Thoracic aorta (tissue), 2 donors: ENCODE measurements around the gene PHIP. TPM values are rescaled to one million over a fixed set of nuclear protein-coding genes. Genes with fewer than 3 reads are reported as not detected.

Experiments used
- ATAC-seq: fragments of 150-250 bp; one replicate; pipeline ENCODE4 v1.8.0; 2017; ENCODE audit warnings: low read depth; ENCODE audit not compliant: insufficient number of reproducible peaks, low FRiP score
- DNase-seq: peaks from one replicate; pipeline ENCODE4 v3.0.0-alpha.2; 2020; ENCODE audit warnings: low spot score
- H3K27ac ChIP-seq, 2 donors: fragments of 200-600 bp; sonication (generic); 1 replicate in 1 of 2; 2 replicates in 1 of 2; pipeline ENCODE4 v1.5.1; 2016; ENCODE audit warnings: mild to moderate bottlenecking in 2 of 2, moderate library complexity in 2 of 2
- H3K27me3 ChIP-seq: fragments of 200-600 bp; sonication (generic); replicated peaks from 2 replicates; pipeline ENCODE4 v1.6.0; 2016; ENCODE audit warnings: mild to moderate bottlenecking; ENCODE audit not compliant: insufficient read depth
- H3K36me3 ChIP-seq: fragments of 200-600 bp; sonication (generic); one replicate; pipeline ENCODE4 v1.5.1; 2016
- H3K4me1 ChIP-seq, 2 donors: fragments of 200-600 bp; sonication (generic); 1 replicate in 1 of 2; 2 replicates in 1 of 2; pipeline versions ENCODE4 v1.5.1 to v1.6.0; 2016; ENCODE audit warnings: low read depth in 2 of 2, mild to moderate bottlenecking in 1 of 2; ENCODE audit not compliant: control insufficient read depth in 1 of 2
- H3K4me3 ChIP-seq: fragments of 200-600 bp; sonication (generic); 2 replicates; pipeline ENCODE4 v1.5.1; 2016; ENCODE audit warnings: mild to moderate bottlenecking
- H3K9me3 ChIP-seq: fragments of 200-600 bp; sonication (generic); 2 replicates; pipeline ENCODE4 v1.5.1; 2016
- total RNA-seq, 2 donors: library from RNA; depleted of rRNA; stranded (reverse); fragments of >200 nt; gene quantifications; one replicate each; pipeline versions ENCODE4 v1.1.0 to v1.2.3, GENCODE V29; 2016
- TF ChIP-seq, protein P1 (sequence below): fragments of 200-600 bp; sonication (generic); IDR thresholded peaks from one replicate; pipeline ENCODE4 v1.5.1; 2019; ENCODE audit warnings: antibody characterized with exemption

PHIP gene
- total RNA-seq, 2 donors from 2014 or later = 25.0 to 35.6 TPM

DNA sequence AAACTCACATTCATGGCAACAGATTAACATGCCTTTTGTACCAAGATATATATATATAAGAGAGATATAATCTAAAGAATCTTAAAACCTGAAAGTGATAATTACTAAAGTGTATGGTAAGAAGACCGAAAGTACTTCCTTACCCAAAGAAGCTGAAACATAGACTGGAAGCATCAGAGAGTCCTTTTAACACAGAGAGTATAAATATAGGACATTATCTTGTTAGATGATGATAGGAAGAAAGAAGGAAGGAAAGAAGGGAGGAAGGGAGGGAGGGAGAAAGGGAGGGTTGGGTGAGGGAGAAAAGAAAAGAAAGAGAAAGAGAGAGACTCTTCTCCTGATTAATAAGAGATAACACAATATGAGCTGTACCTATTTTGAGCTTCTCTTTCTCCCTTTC lies 68.2 kb downstream of the PHIP start:
- DNase-seq = no peak
- peaks cover 11 to 21% of the 10 kb centered on the region in 2 donors for H3K4me1 ChIP-seq
- no peak overlapping the region for H3K27ac ChIP-seq
- no peaks in the 10 kb centered on the region for H3K27me3 ChIP-seq
- H3K9me3 ChIP-seq = no peaks in the 10 kb centered on the region
- ATAC-seq = no peak
- TF ChIP-seq, protein P1, sequence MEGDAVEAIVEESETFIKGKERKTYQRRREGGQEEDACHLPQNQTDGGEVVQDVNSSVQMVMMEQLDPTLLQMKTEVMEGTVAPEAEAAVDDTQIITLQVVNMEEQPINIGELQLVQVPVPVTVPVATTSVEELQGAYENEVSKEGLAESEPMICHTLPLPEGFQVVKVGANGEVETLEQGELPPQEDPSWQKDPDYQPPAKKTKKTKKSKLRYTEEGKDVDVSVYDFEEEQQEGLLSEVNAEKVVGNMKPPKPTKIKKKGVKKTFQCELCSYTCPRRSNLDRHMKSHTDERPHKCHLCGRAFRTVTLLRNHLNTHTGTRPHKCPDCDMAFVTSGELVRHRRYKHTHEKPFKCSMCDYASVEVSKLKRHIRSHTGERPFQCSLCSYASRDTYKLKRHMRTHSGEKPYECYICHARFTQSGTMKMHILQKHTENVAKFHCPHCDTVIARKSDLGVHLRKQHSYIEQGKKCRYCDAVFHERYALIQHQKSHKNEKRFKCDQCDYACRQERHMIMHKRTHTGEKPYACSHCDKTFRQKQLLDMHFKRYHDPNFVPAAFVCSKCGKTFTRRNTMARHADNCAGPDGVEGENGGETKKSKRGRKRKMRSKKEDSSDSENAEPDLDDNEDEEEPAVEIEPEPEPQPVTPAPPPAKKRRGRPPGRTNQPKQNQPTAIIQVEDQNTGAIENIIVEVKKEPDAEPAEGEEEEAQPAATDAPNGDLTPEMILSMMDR = no peak
- peaks cover 5% of the 10 kb centered on the region for H3K36me3 ChIP-seq
- no peak overlapping the region for H3K4me3 ChIP-seq

DNA sequence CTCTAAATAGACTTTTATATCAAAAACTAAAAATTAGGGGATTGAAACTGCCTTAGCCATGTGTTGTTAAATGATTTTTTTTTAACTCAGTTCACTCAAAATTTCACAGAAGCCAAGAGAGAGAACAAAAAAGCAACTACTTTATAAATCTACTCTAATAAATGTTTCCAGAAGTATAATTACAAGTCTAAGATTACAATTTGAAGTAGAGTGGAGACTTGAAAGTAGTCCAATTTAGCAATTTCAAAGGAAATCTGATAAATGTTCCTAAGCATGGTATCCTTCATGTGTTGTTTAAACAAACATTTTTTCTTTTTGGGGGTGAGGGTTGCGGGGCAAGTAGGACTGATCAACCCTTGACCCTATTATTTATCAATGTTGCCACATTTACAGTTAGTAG lies 72.6 kb downstream of the PHIP start:
- ATAC-seq (no peak), DNase-seq (no peak)
- Histone ChIP-seq H3K27me3 (no peaks in the 10 kb centered on the region), H3K4me1 (peaks cover 16 to 22% of the 10 kb centered on the region in 2 donors), H3K27ac (no peak overlapping the region), H3K4me3 (no peak overlapping the region), H3K9me3 (no peaks in the 10 kb centered on the region), H3K36me3 (peaks cover 14% of the 10 kb centered on the region)
- TF ChIP-seq, protein P1 = no peak

DNA sequence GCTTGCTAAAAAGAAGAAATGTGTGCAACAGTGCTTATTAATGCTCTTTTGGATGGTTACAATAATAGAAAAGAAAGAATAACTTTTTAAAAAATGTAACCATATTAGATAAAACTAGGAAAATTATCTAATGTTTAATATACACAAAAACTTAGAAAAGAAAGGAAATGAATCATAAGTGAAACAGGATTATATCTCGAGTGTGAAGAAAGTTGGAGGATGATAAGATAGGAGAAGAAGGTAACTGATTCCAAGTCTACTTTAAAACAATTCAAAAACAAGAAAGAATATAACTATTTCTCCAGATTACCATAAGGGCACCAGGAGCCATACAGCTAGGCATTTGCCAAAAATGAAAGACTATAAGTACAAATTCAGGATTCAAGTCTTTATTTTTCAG lies 73.0 kb downstream of the PHIP start:
- Histone ChIP-seq H3K36me3 (peaks cover 14% of the 10 kb centered on the region), H3K9me3 (no peaks in the 10 kb centered on the region)
- TF ChIP-seq, protein P1 = no peak

DNA sequence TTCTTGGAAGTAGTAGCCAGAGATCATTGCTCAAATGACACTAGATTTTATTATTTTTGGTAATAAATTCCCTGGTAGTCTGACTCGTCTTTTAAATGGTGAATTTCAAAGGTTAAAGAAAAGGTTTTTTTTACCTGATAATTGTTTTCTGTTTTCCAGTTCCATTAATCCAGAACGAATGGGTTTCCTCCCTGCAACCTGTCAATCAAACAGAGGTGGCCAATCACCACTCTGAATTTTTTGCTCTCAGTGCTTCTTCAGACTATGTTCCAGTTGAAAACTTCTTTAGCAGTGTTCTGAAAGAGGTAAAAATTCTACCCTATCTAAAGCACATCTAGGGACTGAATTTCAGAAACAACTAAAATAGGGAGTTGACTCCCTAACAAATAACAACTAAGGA lies 73.8 kb downstream of the PHIP start:
- Histone ChIP-seq H3K27ac (no peak overlapping the region), H3K27me3 (no peaks in the 10 kb centered on the region), H3K4me3 (peak overlapping the region; percentile 7), H3K4me1 (peaks cover 16 to 22% of the 10 kb centered on the region in 2 donors), H3K9me3 (no peaks in the 10 kb centered on the region), H3K36me3 (peaks cover 14% of the 10 kb centered on the region)
- TF ChIP-seq, protein P1 = no peak
- ATAC-seq = no peak
- DNase-seq = no peak

More for the DNA sequence above, 73.0 kb downstream of the PHIP start:
- H3K4me3 ChIP-seq = peak overlapping the region; percentile 7
- no peak for ATAC-seq
- no peaks in the 10 kb centered on the region for H3K27me3 ChIP-seq
- no peak overlapping the region for H3K27ac ChIP-seq
- peaks cover 16 to 22% of the 10 kb centered on the region in 2 donors for H3K4me1 ChIP-seq
- no peak for DNase-seq

DNA sequence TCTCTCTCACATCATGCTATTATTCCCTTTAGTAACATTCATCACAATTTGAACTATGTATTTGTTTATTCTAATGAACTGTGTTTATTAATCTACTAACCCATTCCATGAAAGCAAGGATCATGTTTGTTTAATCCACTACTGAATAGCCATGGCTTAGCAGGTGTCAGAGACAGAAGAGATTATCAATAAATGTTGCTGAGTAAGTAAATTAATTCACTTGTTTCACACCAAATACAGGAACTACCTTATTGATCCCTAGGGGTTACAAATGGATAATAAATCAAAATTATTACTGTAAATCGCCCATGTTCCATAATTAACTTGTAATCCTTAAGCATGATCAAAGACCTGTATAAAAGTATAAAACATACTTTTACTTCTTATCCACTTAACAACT lies 76.6 kb downstream of the PHIP start:
- Histone ChIP-seq H3K4me1 (peaks cover 15 to 20% of the 10 kb centered on the region in 2 donors), H3K27ac (no peak overlapping the region), H3K4me3 (no peak overlapping the region), H3K27me3 (no peaks in the 10 kb centered on the region), H3K9me3 (no peaks in the 10 kb centered on the region), H3K36me3 (peaks cover 26% of the 10 kb centered on the region)
- DNase-seq (no peak), ATAC-seq (no peak)
- TF ChIP-seq, protein P1 = no peak
